NB4 (cell line): ENCODE data around the gene PALM3.

Experiments used
- POLR2A ChIP-seq: IDR thresholded peaks from 2 replicates; pipeline ENCODE4 v1.6.1; 2011; ENCODE audit warnings: mild to moderate bottlenecking; ENCODE audit not compliant: insufficient read length; ENCODE audit errors: extremely low read depth
- TF ChIP-seq, protein P1 (sequence below): IDR thresholded peaks from one replicate; pipeline ENCODE4 v1.5.1; 2012; ENCODE audit warnings: low read depth, low read length

DNA sequence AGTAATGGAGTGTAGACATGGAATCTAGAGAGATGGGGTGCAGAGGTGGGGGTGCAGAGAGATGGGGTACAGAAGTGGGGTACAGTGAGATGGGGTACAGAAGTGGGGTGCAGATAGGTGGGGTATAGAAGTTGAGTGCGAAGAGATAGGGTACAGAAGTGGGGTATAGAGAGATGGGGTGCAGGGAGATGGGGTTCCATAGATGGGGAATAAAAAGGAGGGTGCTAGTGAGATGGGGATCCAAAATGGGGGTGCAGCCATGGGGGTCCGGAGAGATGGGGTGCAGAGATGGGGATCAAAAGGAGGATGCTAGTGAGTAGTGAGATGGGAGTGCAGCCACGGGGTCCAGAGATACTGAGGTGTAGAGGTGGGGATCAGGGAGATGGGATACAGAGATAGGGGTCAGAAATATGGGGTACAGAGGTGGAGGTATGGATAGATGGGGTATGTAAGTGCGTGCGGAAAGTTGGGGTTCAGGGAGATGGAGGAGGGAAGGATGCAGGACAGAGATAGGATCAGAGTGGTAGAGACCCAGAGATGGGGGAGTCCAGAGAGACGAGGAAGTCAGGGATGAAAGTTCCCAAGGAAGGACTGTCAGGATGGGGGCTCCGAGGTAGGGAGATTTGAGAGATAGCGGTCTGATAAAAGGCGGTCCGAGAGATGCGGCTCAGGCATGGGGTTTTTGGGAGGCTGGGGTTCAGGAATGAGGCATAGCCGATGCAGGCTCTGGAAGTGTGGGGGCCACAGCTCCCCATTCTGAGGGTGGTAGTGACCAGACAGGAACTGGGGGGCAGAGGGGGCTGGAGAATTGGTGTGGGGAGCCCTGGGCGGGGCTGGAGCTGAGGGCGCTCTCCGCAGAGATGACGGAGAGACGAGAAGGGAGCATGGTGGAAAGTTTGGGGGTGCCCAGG is 3.4 kb downstream of the PALM3 start:
- TF ChIP-seq, protein P1, sequence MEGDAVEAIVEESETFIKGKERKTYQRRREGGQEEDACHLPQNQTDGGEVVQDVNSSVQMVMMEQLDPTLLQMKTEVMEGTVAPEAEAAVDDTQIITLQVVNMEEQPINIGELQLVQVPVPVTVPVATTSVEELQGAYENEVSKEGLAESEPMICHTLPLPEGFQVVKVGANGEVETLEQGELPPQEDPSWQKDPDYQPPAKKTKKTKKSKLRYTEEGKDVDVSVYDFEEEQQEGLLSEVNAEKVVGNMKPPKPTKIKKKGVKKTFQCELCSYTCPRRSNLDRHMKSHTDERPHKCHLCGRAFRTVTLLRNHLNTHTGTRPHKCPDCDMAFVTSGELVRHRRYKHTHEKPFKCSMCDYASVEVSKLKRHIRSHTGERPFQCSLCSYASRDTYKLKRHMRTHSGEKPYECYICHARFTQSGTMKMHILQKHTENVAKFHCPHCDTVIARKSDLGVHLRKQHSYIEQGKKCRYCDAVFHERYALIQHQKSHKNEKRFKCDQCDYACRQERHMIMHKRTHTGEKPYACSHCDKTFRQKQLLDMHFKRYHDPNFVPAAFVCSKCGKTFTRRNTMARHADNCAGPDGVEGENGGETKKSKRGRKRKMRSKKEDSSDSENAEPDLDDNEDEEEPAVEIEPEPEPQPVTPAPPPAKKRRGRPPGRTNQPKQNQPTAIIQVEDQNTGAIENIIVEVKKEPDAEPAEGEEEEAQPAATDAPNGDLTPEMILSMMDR = no peak
- TF ChIP-seq POLR2A = no peak
